KMS-11 (cell line): Measurements from ENCODE around the gene ZDHHC5.
A peak's percentile ranks its signal among the peaks of the same experiment; 100 is the strongest.

Experiments
- H2AFZ ChIP-seq: fragments of 200-600 bp; sonication (generic); 2 replicates; pipeline ENCODE4 v1.6.1; 2016; ENCODE audit warnings: antibody characterized with exemption, mixed run types, low read depth
- H3K27ac ChIP-seq: fragments of 200-600 bp; sonication (generic); 2 replicates; pipeline ENCODE4 v1.6.1; 2016; ENCODE audit warnings: mild to moderate bottlenecking, mixed run types
- H3K27me3 ChIP-seq: fragments of 200-600 bp; sonication (generic); 2 replicates; pipeline ENCODE4 v1.6.1; 2017; ENCODE audit warnings: mild to moderate bottlenecking, low read depth, mixed run types, moderate library complexity; ENCODE audit not compliant: insufficient read depth
- H3K36me3 ChIP-seq: fragments of 200-600 bp; sonication (generic); 2 replicates; pipeline ENCODE4 v1.6.1; 2017; ENCODE audit warnings: mild to moderate bottlenecking, mixed run types; ENCODE audit not compliant: insufficient read depth
- H3K4me1 ChIP-seq: fragments of 200-600 bp; sonication (generic); 2 replicates; pipeline ENCODE4 v1.6.1; 2016; ENCODE audit warnings: mild to moderate bottlenecking, low read depth, mixed run types; ENCODE audit not compliant: poor library complexity, severe bottlenecking
- H3K4me2 ChIP-seq: fragments of 200-600 bp; sonication (generic); 2 replicates; pipeline ENCODE4 v1.7.0; 2016; ENCODE audit warnings: mild to moderate bottlenecking, mixed run types
- H3K4me3 ChIP-seq: fragments of 200-600 bp; sonication (generic); IDR thresholded peaks from 2 replicates; pipeline ENCODE4 v1.6.1; 2017; ENCODE audit warnings: low read depth, low read length, mixed read lengths; ENCODE audit not compliant: insufficient read depth
- H3K79me2 ChIP-seq: fragments of 200-600 bp; sonication (generic); 2 replicates; pipeline ENCODE4 v1.6.1; 2016; ENCODE audit warnings: low read depth, mixed run types; ENCODE audit not compliant: insufficient read depth
- H3K9ac ChIP-seq: fragments of 200-600 bp; sonication (generic); 2 replicates; pipeline ENCODE4 v1.6.1; 2016; ENCODE audit warnings: mild to moderate bottlenecking, mixed run types
- H4K20me1 ChIP-seq: fragments of 200-600 bp; sonication (generic); 2 replicates; pipeline ENCODE4 v1.6.1; 2016; ENCODE audit warnings: mild to moderate bottlenecking, mixed run types; ENCODE audit not compliant: insufficient read depth
- TF ChIP-seq, protein P1 (sequence below): fragments of 200-600 bp; sonication (generic); conservative IDR thresholded peaks from 2 replicates; pipeline ENCODE4 v1.6.1; 2017; ENCODE audit warnings: low read depth, mild to moderate bottlenecking, antibody characterized with exemption, low read length, moderate library complexity, mixed read lengths

Gene ZDHHC5

DNA sequence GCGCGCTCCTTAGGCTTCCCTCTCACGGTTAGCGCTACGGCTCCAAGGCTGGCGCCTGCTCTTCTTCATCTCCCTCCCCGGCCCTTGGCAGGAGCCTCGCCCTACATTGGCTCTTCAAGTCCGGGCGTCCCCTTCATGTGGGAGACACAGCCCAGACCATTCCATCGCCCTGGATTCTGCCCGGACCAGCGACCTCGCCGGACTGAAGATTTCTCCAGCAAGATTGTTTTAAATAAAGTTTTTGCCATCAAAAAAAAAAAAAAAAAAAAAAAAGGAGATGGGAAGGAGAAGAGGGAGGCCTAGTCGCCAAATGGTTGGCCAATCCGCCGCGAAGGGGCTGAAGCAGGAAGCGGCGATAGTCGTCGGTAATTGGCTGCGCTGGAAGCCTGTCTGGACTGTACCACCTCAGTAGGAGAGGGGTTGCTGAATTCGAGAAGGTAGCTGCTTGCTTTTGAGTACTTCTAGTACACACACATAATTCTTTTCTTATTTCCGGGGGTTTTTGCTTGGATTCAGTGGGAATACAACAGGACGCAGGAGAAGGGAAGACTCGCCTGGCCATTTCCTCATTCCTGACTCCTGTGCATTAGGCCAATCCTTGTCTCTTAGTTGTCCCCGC lies 688 bp upstream of the ZDHHC5 start:
- Histone ChIP-seq H4K20me1 (peaks cover 9% of the 10 kb centered on the region; the same call in 1 of the 2 replicates), H3K36me3 (0 out of 2 replicates have a peak, but pooled peaks cover 4% of the 10 kb centered on the region), H3K79me2 (peaks cover 40% of the 10 kb centered on the region), H3K9ac (peak overlapping the region; percentile 74), H2AFZ (peak overlapping the region; percentile 97), H3K4me1 (peaks cover 30% of the 10 kb centered on the region), H3K27ac (peak overlapping the region; percentile 78), H3K27me3 (no peaks in the 10 kb centered on the region), H3K4me3 (no peak overlapping the region), H3K4me2 (peak overlapping the region; percentile 93)
- TF ChIP-seq, protein P1, sequence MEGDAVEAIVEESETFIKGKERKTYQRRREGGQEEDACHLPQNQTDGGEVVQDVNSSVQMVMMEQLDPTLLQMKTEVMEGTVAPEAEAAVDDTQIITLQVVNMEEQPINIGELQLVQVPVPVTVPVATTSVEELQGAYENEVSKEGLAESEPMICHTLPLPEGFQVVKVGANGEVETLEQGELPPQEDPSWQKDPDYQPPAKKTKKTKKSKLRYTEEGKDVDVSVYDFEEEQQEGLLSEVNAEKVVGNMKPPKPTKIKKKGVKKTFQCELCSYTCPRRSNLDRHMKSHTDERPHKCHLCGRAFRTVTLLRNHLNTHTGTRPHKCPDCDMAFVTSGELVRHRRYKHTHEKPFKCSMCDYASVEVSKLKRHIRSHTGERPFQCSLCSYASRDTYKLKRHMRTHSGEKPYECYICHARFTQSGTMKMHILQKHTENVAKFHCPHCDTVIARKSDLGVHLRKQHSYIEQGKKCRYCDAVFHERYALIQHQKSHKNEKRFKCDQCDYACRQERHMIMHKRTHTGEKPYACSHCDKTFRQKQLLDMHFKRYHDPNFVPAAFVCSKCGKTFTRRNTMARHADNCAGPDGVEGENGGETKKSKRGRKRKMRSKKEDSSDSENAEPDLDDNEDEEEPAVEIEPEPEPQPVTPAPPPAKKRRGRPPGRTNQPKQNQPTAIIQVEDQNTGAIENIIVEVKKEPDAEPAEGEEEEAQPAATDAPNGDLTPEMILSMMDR, result no peak

DNA sequence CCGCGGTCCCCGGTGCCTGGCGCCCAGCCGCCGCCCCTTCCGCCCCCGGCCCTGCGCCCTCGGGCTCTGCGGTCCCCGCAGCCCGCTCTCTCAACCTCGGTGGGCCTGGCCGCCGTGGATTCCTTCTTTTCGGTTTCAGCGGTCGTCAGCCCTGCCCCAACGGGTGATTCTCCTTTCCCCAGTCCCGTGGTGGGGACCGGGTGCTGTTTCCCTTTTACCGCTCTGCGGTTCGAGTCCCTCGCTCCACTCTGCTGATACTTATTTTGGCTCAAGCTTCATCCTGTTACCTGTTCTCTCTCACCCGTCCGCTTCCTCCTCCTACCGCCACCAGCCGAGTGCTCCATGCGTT lies 494 bp downstream of the ZDHHC5 start:
- Histone ChIP-seq H3K4me2 (peak overlapping the region; percentile 96), H3K79me2 (peaks cover 51% of the 10 kb centered on the region), H3K4me1 (peaks cover 30% of the 10 kb centered on the region), H3K36me3 (0 out of 2 replicates have a peak, but pooled peaks cover 5% of the 10 kb centered on the region), H3K4me3 (no peak overlapping the region), H4K20me1 (peaks cover 9% of the 10 kb centered on the region; the same call in 1 of the 2 replicates), H3K27me3 (no peaks in the 10 kb centered on the region), H2AFZ (peak overlapping the region; percentile 71), H3K9ac (peak overlapping the region; percentile 74), H3K27ac (peak overlapping the region; percentile 78)
- TF ChIP-seq, protein P1, result no peak

DNA sequence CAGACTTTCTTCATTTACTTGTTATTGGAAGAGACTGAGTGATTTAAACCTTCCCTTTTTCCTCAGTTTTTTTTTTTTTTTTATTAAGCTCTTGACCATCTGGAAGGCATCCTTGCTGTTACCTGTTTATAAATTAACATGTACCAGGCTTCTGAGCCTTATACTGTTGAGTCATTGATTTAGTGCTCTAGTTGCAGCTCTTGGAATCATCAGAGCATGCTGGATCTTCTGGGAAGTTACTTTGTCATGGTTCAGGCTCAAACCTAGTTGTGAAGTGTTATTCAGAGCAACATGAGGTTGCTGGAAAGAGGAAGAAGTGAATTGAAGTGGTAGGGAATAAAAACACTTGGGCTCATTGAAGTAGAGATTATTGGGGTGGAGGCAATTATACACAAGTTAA lies 6.3 kb downstream of the ZDHHC5 start:
- H3K27me3 ChIP-seq, result no peaks in the 10 kb centered on the region
- no peak overlapping the region for H3K4me3 ChIP-seq
- TF ChIP-seq, protein P1, result no peak
- H3K36me3 ChIP-seq, result 0 out of 2 replicates have a peak, but pooled peaks cover 5% of the 10 kb centered on the region
- peaks cover 5% of the 10 kb centered on the region; the same call in 1 of the 2 replicates for H4K20me1 ChIP-seq
- H3K27ac ChIP-seq, result no peak overlapping the region
- no peak overlapping the region for H2AFZ ChIP-seq
- peaks cover 17% of the 10 kb centered on the region for H3K4me1 ChIP-seq
- peaks cover 83% of the 10 kb centered on the region for H3K79me2 ChIP-seq
- H3K9ac ChIP-seq, result no peak overlapping the region
- H3K4me2 ChIP-seq, result no peak overlapping the region

DNA sequence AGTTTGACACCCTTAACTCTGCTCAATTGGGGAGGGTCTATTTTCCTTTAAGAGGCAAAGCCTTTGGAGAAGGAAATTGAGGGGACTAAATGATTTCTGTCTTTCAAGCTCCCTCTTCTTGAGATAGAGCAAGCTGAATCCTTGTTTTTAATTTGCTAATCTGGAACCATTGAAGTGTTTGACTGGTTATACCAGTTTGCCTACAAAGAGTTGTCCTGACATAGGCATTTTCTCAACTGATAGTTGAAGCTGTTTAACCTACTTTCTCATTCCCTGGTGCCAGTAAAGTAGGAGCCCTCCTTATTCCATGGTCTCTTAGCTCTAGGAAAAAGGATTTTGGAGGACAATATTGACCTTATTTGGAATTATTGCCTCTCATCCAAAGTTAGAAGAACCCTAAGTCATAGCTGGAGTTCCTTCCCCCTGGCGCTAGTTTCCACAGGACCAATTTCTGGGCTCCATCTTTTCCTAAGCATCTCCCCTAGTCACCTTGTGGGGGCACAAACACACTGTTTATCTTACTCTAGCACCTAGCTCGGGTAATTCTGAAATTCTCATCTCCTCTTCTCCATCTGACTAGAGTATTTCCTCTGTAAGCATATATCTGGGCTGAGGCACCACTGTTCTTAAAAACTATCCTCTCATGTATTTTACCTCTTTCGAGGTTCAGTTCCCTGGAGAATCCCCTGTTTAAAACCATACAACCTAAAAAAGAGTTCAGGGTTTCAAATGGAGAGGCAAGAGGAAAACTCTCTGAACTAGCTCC lies 7.4 kb downstream of the ZDHHC5 start:
- H2AFZ ChIP-seq, result no peak overlapping the region
- no peak overlapping the region for H3K27ac ChIP-seq
- peaks cover 82% of the 10 kb centered on the region for H3K79me2 ChIP-seq
- TF ChIP-seq, protein P1, result no peak
- no peak overlapping the region for H3K9ac ChIP-seq
- no peak overlapping the region for H3K4me3 ChIP-seq
- 0 out of 2 replicates have a peak, but pooled peaks cover 2% of the 10 kb centered on the region for H4K20me1 ChIP-seq
- H3K36me3 ChIP-seq, result 0 out of 2 replicates have a peak, but pooled peaks cover 5% of the 10 kb centered on the region
- H3K27me3 ChIP-seq, result no peaks in the 10 kb centered on the region
- H3K4me2 ChIP-seq, result no peak overlapping the region
- peaks cover 18% of the 10 kb centered on the region for H3K4me1 ChIP-seq
